PC-9 (cell line): ENCODE results near the gene BTG2.

Experiments
- CTCF ChIP-seq: fragments of 200-600 bp; sonication (generic); conservative IDR thresholded peaks from 2 replicates; pipeline ENCODE4 v1.6.1; 2017; ENCODE audit warnings: mixed run types, antibody characterized with exemption, mild to moderate bottlenecking, moderate library complexity
- EZH2 ChIP-seq: fragments of 200-600 bp; sonication (generic); IDR thresholded peaks from 2 replicates; pipeline ENCODE4 v1.8.0; 2017; ENCODE audit warnings: antibody characterized with exemption, low read depth

- TF ChIP-seq CTCF (no peak), EZH2 (no peak)
Observed at GRCh38 chr1:203324105-203325025, 19.0 kb downstream of the BTG2 start.
